HG02623 (cell line): ENCODE data around the gene ZNF451.
"Not testable (repeated sequence)": the region's sequence is repeated elsewhere in the genome, so short reads cannot be mapped to it uniquely, and the experiment has no call there.

ENCODE experiments used
- ATAC-seq: cut with Tn5 transposase; IDR thresholded peaks from one replicate; pipeline ENCODE4 v1.9.1; 2021; ENCODE audit warnings: moderate library complexity; ENCODE audit not compliant: unreplicated experiment

ZNF451 gene

GRCh38 chr6:57089687-57090457 is at the start of gene ZNF451:
Gene ZNF451 (plus strand): TSS chr6:57090188. CDS start chr6:57090254, 66 bp downstream.
- ATAC-seq: peak; percentile 89

GRCh38 chr6:57044061-57044460 is 45.9 kb upstream of the ZNF451 start:
- not testable (repeated sequence) for ATAC-seq

GRCh38 chr6:57044568-57044967 is 45.4 kb upstream of the ZNF451 start:
- ATAC-seq: no peak

GRCh38 chr6:57046332-57047256 is 43.4 kb upstream of the ZNF451 start, which contains the start of gene KIAA1586:
Gene KIAA1586 (plus strand): TSS chr6:57046693. CDS start chr6:57046756, 63 bp downstream.
- ATAC-seq: peak; percentile 95

- ATAC-seq: peak; percentile 19
Observed at GRCh38 chr6:57047257-57047585, 42.8 kb upstream of the ZNF451 start.

- not testable (repeated sequence) for ATAC-seq
Observed at GRCh38 chr6:57047859-57048258, 42.1 kb upstream of the ZNF451 start.

GRCh38 chr6:57048577-57048976 is 41.4 kb upstream of the ZNF451 start:
- ATAC-seq: no peak

GRCh38 chr6:57063847-57064246 is 26.1 kb upstream of the ZNF451 start:
- ATAC-seq: no peak

GRCh38 chr6:57064809-57065208 is 25.2 kb upstream of the ZNF451 start:
- ATAC-seq: no peak

- no peak for ATAC-seq
Observed at GRCh38 chr6:57068061-57068460, 21.9 kb upstream of the ZNF451 start.

- ATAC-seq: no peak
Observed at GRCh38 chr6:57069228-57069627, 20.8 kb upstream of the ZNF451 start.

- no peak for ATAC-seq
Observed at GRCh38 chr6:57069920-57070331, 20.1 kb upstream of the ZNF451 start.

GRCh38 chr6:57072108-57072507 is 17.9 kb upstream of the ZNF451 start:
- ATAC-seq: no peak

GRCh38 chr6:57074383-57074782 is 15.6 kb upstream of the ZNF451 start:
- ATAC-seq: no peak

GRCh38 chr6:57075092-57075491 is 14.9 kb upstream of the ZNF451 start:
- no peak for ATAC-seq

- ATAC-seq: no peak
Observed at GRCh38 chr6:57078531-57079207, 11.3 kb upstream of the ZNF451 start.

- ATAC-seq: no peak
Observed at GRCh38 chr6:57085471-57085870, 4.5 kb upstream of the ZNF451 start.

GRCh38 chr6:57086843-57087242 is 3.1 kb upstream of the ZNF451 start:
- no peak for ATAC-seq

GRCh38 chr6:57087916-57088315 is 2.1 kb upstream of the ZNF451 start:
- no peak for ATAC-seq

GRCh38 chr6:57089265-57089664 is 723 bp upstream of the ZNF451 start:
- no peak for ATAC-seq

GRCh38 chr6:57090458-57091067 is 575 bp downstream of the ZNF451 start:
- peak; percentile 5 for ATAC-seq
